CD4-positive, alpha-beta T cell treated with Interferon gamma for 1 hour (primary cell): ENCODE results near the gene MEF2D.

ENCODE experiments used
- DNase-seq: peaks from one replicate; pipeline ENCODE4 v3.0.0-alpha.2; 2020

Gene MEF2D

GRCh38 chr1:156500543-156500792 lies at the start of gene MEF2D:
TSS of gene MEF2D (minus strand) at chr1:156500775. CDS start at chr1:156483292, 17,483 bp downstream.
- no peak for DNase-seq

- DNase-seq, result no peak
Observed at GRCh38 chr1:156550346-156550745, 49.8 kb upstream of the MEF2D start.

- DNase-seq, result no peak
Observed at GRCh38 chr1:156549831-156550230, 49.3 kb upstream of the MEF2D start.

- no peak for DNase-seq
Observed at GRCh38 chr1:156549390-156549789, 48.8 kb upstream of the MEF2D start.

- no peak for DNase-seq
Observed at GRCh38 chr1:156547982-156548381, 47.4 kb upstream of the MEF2D start.

- DNase-seq, result no peak
Observed at GRCh38 chr1:156547434-156547833, 46.9 kb upstream of the MEF2D start.

- DNase-seq, result no peak
Observed at GRCh38 chr1:156546267-156546666, 45.7 kb upstream of the MEF2D start.

- no peak for DNase-seq
Observed at GRCh38 chr1:156544592-156545102, 44.1 kb upstream of the MEF2D start.

GRCh38 chr1:156543066-156543465 lies 42.5 kb upstream of the MEF2D start:
- DNase-seq, result no peak

GRCh38 chr1:156540955-156541354 lies 40.4 kb upstream of the MEF2D start:
- DNase-seq, result no peak

- DNase-seq, result no peak
Observed at GRCh38 chr1:156539818-156540355, 39.3 kb upstream of the MEF2D start.

- DNase-seq, result no peak
Observed at GRCh38 chr1:156538711-156539440, 38.3 kb upstream of the MEF2D start.

GRCh38 chr1:156537027-156537426 lies 36.5 kb upstream of the MEF2D start:
- DNase-seq, result no peak

- no peak for DNase-seq
Observed at GRCh38 chr1:156534424-156535060, 34.0 kb upstream of the MEF2D start.

GRCh38 chr1:156533568-156534220 lies 33.1 kb upstream of the MEF2D start:
- no peak for DNase-seq

- DNase-seq, result no peak
Observed at GRCh38 chr1:156532374-156532773, 31.8 kb upstream of the MEF2D start.

- DNase-seq, result no peak
Observed at GRCh38 chr1:156530006-156530405, 29.4 kb upstream of the MEF2D start.

- DNase-seq, result no peak
Observed at GRCh38 chr1:156528875-156529425, 28.4 kb upstream of the MEF2D start.

- DNase-seq, result no peak
Observed at GRCh38 chr1:156528231-156528630, 27.7 kb upstream of the MEF2D start.

GRCh38 chr1:156527584-156527983 lies 27.0 kb upstream of the MEF2D start:
- no peak for DNase-seq

- DNase-seq, result no peak
Observed at GRCh38 chr1:156525856-156526489, 25.4 kb upstream of the MEF2D start.

GRCh38 chr1:156525071-156525501 lies 24.5 kb upstream of the MEF2D start:
- DNase-seq, result no peak

- DNase-seq, result no peak
Observed at GRCh38 chr1:156524481-156524869, 23.9 kb upstream of the MEF2D start.
